Epithelial cell of esophagus (primary cell): ENCODE data around the gene STX4.

Experiments
- DNase-seq: peaks from one replicate; pipeline ENCODE4 v3.0.0; 2010; ENCODE audit warnings: low read depth
- H3K4me3 ChIP-seq: 2 replicates; pipeline ENCODE4 v1.5.1; 2011; ENCODE audit warnings: mild to moderate bottlenecking, low read length, control low read depth
- TF ChIP-seq, protein P1 (sequence below): IDR thresholded peaks from 2 replicates; pipeline ENCODE4 v1.5.1; 2011; ENCODE audit warnings: low read depth, mild to moderate bottlenecking, low read length, control low read depth, inconsistent platforms; ENCODE audit not compliant: insufficient read depth; ENCODE audit errors: missing control alignments

The STX4 gene, protein sequence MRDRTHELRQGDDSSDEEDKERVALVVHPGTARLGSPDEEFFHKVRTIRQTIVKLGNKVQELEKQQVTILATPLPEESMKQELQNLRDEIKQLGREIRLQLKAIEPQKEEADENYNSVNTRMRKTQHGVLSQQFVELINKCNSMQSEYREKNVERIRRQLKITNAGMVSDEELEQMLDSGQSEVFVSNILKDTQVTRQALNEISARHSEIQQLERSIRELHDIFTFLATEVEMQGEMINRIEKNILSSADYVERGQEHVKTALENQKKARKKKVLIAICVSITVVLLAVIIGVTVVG

DNA sequence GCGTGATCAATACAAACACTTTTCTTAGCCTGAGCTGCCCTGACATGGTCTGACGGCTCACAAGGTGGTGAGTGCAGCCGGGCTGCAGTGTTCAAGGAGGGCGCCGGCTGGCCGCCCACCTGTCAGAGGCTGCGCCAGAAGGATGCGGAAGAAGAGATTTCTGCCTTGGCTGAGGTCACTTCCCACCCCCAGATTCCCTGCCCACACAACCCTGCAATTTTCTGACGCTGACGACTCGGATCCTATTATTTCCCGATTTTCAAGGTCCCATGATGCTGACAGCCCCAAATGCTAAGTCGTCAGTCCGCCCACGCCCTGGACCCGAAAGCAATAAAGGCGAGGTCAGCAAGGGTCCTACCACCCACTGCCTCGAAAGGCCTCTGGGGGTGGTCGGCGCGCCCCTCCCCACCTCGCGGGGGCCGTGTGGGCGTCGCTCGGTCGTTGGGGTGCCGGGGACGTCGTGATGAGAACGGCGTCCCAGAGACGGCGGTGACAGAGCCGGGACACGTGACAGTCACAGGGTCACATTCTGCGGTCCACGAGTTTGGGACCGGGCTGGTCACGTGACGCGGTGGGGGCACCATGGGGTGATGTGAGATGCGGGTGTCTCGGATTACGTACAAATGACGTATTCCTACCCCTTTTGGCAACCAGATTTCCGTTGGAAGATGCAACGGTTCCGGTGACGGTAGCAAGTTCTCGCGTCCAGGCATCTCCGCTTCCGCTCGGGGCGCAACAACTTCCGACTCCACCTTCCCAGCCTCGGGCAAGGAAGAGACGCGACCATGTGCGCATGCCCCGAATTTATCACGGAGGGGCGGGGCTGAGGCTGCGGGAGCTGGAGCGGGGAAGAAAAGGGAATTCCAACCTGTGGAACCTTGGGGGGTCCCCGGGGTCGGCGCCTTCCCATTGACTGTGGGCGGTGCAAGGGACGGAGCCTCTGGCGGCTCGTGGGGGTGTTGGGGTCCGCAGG is at the start of gene STX4:
Gene STX4 (plus strand): TSS at position 823 of the 973 bp plus-strand sequence. CDS start 248 bp downstream, outside the sequence.
- peak within 1 kb of the TSS; percentile 96 for H3K4me3 ChIP-seq
- DNase-seq = peak; percentile 95
- TF ChIP-seq, protein P1, sequence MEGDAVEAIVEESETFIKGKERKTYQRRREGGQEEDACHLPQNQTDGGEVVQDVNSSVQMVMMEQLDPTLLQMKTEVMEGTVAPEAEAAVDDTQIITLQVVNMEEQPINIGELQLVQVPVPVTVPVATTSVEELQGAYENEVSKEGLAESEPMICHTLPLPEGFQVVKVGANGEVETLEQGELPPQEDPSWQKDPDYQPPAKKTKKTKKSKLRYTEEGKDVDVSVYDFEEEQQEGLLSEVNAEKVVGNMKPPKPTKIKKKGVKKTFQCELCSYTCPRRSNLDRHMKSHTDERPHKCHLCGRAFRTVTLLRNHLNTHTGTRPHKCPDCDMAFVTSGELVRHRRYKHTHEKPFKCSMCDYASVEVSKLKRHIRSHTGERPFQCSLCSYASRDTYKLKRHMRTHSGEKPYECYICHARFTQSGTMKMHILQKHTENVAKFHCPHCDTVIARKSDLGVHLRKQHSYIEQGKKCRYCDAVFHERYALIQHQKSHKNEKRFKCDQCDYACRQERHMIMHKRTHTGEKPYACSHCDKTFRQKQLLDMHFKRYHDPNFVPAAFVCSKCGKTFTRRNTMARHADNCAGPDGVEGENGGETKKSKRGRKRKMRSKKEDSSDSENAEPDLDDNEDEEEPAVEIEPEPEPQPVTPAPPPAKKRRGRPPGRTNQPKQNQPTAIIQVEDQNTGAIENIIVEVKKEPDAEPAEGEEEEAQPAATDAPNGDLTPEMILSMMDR = no peak

DNA sequence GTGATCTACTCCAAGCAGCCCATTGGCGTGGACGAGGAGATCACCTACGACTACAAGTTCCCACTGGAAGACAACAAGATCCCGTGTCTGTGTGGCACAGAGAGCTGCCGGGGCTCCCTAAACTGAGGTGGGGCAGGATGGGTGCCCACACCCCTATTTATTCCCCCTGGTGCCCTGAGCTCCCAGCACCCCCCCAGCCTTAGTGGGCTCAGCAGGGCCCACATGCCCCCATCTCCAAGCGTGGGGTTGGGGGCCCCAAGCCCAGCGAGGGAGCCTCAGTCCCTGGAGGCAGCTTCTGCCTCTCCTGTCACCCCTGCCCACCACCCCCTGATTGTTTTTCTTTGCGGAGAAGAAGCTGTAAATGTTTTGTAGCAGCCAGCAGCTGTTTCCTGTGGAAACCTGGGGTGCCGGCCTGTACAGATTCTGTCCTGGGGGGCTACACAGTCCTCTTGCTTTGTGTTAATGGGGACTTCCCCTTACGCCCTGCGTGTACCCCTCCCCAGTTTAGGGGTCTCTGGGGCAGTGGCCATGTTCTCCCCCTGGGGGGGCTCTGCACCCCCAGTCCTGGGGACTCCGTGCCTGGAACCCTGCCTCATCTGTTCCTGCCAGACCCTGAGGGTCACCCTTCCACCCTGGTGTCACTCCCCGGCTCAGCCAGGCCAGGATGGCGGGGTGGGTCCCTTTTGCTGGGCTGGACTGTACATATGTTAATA is 49.3 kb upstream of the STX4 start:
- no peak overlapping the region for H3K4me3 ChIP-seq
- TF ChIP-seq, protein P1 = no peak
- DNase-seq = no peak

DNA sequence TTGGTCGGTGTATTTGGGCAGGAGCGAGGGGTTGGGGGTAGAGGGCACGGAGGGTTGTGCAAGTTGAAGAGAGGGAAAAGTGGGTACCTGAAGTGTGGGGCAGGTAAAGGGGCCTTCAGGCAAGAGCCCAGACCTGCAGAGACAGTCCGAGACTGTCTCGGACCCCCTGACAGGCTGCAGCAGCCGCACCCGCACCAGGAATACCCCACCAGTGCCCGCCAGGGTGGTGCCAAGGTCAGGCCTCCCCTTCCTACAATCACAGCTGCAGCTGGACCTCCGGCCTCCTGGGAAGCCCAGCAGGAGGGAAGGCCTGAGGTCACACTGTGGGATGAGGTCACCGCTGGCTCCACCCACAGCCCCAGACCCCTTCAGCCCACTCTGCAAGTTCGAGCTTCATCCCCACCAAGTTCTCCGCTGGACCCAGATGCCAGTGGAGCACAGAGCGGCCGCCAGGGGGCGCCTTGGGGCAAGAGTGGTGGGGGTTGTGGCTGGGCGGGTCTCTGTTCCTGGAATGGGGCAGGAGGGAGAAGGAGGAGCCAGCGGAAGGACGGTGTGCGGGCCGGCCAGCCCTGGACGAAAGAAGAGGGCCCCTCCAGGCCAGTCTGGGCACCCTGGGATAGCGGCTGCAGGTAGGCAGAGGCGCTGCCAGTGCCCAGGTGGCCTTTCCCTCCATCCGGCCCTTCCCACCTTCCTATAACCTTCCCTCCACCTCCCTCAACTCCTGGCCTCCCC is 48.5 kb upstream of the STX4 start, which contains the start of gene HSD3B7:
Gene HSD3B7 (plus strand): TSS at position 539 of the 732 bp plus-strand sequence. CDS start 452 bp downstream, outside the sequence.
- TF ChIP-seq, protein P1 = peak; percentile 87
- H3K4me3 ChIP-seq = peak within 1 kb of the TSS; percentile 51
- DNase-seq = peak; percentile 78

DNA sequence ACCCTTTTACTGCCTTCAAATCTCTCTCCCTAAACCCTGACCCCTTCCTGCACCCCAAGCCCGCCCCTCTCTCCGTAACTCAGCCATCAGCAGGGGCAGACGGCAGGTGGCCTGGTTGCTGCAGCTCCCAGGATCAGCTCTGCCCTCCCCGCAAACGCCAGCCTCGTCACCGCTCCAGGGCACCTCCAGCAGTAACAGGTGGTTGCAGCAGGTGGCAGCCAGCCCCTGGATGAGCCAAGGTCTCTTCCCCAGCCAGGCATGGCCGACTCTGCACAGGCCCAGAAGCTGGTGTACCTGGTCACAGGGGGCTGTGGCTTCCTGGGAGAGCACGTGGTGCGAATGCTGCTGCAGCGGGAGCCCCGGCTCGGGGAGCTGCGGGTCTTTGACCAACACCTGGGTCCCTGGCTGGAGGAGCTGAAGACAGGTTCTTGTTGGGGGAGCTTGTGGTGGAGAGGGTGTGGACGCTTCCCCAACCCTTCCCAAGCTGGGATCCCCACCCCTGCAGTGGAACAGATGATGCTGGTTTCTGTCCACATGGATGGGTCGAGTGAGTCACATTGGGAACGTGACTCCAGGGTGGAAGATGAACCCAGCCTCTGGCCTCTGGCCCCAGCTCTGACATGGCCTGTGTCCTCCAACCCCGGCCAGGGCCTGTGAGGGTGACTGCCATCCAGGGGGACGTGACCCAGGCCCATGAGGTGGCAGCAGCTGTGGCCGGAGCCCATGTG is 47.8 kb upstream of the STX4 start:
- TF ChIP-seq, protein P1 = peak; percentile 53
- peak overlapping the region; percentile 51 for H3K4me3 ChIP-seq
- peak; percentile 73 for DNase-seq

DNA sequence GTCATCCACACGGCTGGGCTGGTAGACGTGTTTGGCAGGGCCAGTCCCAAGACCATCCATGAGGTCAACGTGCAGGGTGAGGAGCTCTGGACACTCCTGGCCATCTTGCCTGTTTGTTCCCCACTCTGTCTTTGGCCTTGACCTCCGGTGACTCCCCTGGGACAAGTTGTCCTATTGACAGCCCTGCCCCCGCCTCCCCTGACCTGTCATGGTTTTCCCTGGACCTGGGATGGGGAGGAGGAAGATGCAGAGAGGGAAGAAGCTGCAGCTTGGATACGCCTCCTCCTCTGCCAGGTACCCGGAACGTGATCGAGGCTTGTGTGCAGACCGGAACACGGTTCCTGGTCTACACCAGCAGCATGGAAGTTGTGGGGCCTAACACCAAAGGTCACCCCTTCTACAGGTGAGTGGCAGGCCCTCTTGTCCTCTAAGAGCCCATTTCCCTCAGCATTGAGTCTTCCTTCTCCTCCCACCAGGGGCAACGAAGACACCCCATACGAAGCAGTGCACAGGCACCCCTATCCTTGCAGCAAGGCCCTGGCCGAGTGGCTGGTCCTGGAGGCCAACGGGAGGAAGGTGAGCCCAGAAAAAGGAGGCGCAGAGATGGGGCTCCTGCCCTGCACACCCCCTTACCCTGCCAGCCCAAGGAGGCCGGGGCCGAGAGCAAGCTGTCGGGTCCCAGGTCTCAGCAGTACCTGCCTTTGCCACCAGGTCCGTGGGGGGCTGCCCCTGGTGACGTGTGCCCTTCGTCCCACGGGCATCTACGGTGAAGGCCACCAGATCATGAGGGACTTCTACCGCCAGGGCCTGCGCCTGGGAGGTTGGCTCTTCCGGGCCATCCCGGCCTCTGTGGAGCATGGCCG is 47.0 kb upstream of the STX4 start:
- no peak overlapping the region for H3K4me3 ChIP-seq
- DNase-seq = no peak
- TF ChIP-seq, protein P1 = no peak
